Endothelial cell of umbilical vein (primary cell): Measurements from ENCODE around the gene UBE2C. TPM values are rescaled to one million over a fixed set of nuclear protein-coding genes. Genes with fewer than 3 reads are reported as not detected.
A peak's percentile ranks its signal among the peaks of the same experiment; 100 is the strongest.

ENCODE experiments used
- BruUV-seq: library from RNA; stranded (reverse); fragments of 400-500 nt; replicated peaks from 2 replicates; lab custom pipeline; 2021; lab: Mats Ljungman, UMichigan
- CTCF ChIA-PET: fragments of 300-600, 350-600 bp; sonication (Branson Sonifier 250); formaldehyde crosslinking; loops from one replicate; lab custom pipeline; 2021; ENCODE audit warnings: antibody characterized with exemption, inconsistent platforms; lab: Charles Lee
- POLR2A ChIA-PET: fragments of 300-600, 350-600 bp; sonication (Branson Sonifier 250); formaldehyde crosslinking; loops from one replicate; lab custom pipeline; 2021; ENCODE audit warnings: antibody characterized with exemption, inconsistent platforms; lab: Charles Lee
- DNase-seq: peaks from one replicate; pipeline ENCODE4 v3.0.0-alpha.2; 2011; ENCODE audit warnings: low read depth, low spot score
- FAIRE-seq: peaks from 2 replicates; lab custom pipeline; 2011; peaks lifted over from hg19 to GRCh38; lab: Jason Lieb, UNC
- H2AFZ ChIP-seq: 2 replicates; pipeline ENCODE4 v1.6.0; 2012; ENCODE audit warnings: low read depth, low read length, control low read depth, inconsistent platforms
- H3K27ac ChIP-seq: 2 replicates; pipeline ENCODE4 v1.5.1; 2011; ENCODE audit warnings: low read depth, mild to moderate bottlenecking, control low read depth, low read length, moderate library complexity; ENCODE audit not compliant: insufficient read depth
- H3K27me3 ChIP-seq, 2 experiments: 2 replicates each; pipeline versions ENCODE4 v1.6.0 to v1.6.1; 2011; ENCODE audit warnings: low read length in 2 of 2, mixed read lengths in 1 of 2; ENCODE audit not compliant: control insufficient read depth in 2 of 2, insufficient read depth in 2 of 2
- H3K36me3 ChIP-seq, 2 experiments: 2 replicates in 1 of 2; 3 replicates in 1 of 2; pipeline ENCODE4 v1.5.1; 2011; ENCODE audit warnings: low read length in 2 of 2, mild to moderate bottlenecking in 1 of 2, moderate library complexity in 1 of 2; ENCODE audit not compliant: control insufficient read depth in 2 of 2, insufficient read depth in 2 of 2; ENCODE audit errors: extremely low read depth in 1 of 2
- H3K4me1 ChIP-seq: 3 replicates; pipeline ENCODE4 v1.5.1; 2011; ENCODE audit warnings: mild to moderate bottlenecking, low read length; ENCODE audit not compliant: control insufficient read depth, insufficient read depth; ENCODE audit errors: extremely low read depth
- H3K4me2 ChIP-seq: 2 replicates; pipeline ENCODE4 v1.6.1; 2011; ENCODE audit warnings: low read length, control low read depth, mixed read lengths; ENCODE audit not compliant: insufficient read depth
- H3K4me3 ChIP-seq, 3 experiments: fragments of 200-600 bp in 1 of 3; sonication (generic), shearing (Covaris generic) in 1 of 3; replicated peaks in 1 of 3; 2 replicates each; pipeline ENCODE4 v1.5.1; 2011 to 2016; ENCODE audit warnings: control low read depth in 3 of 3, low read length in 3 of 3, mild to moderate bottlenecking in 2 of 3, inconsistent platforms in 1 of 3, low read depth in 1 of 3, moderate library complexity in 1 of 3; ENCODE audit not compliant: insufficient read depth in 1 of 3
- H3K79me2 ChIP-seq: 2 replicates; pipeline ENCODE4 v1.6.0; 2012; ENCODE audit warnings: low read length, inconsistent platforms; ENCODE audit not compliant: control insufficient read depth, insufficient read depth
- H3K9ac ChIP-seq: replicated peaks from 2 replicates; pipeline ENCODE3; 2011; ENCODE audit warnings: low read length, control low read depth; ENCODE audit not compliant: insufficient read depth; ENCODE audit errors: extremely low read depth
- H3K9me1 ChIP-seq: replicated peaks from 3 replicates; pipeline ENCODE4 v1.6.0; 2011; ENCODE audit warnings: mild to moderate bottlenecking, low read length; ENCODE audit not compliant: control insufficient read depth, insufficient read depth; ENCODE audit errors: extremely low read depth
- H3K9me3 ChIP-seq: replicated peaks from 2 replicates; pipeline ENCODE4 v1.5.1; 2012; ENCODE audit warnings: low read length, inconsistent platforms; ENCODE audit not compliant: control insufficient read depth, insufficient read depth
- H4K20me1 ChIP-seq: replicated peaks from 2 replicates; pipeline ENCODE3; 2011; ENCODE audit warnings: mild to moderate bottlenecking, low read length; ENCODE audit not compliant: control insufficient read depth, insufficient read depth; ENCODE audit errors: extremely low read depth
- CTCF ChIP-seq, 2 donors: IDR thresholded peaks; 1 replicate in 1 of 2; 2 replicates in 1 of 2; pipeline ENCODE4 v1.5.1; 2011; ENCODE audit warnings: low read length in 2 of 2, mild to moderate bottlenecking in 2 of 2, moderate library complexity in 2 of 2, control low read depth in 1 of 2, inconsistent platforms in 1 of 2, low read depth in 1 of 2; ENCODE audit not compliant: insufficient read depth in 1 of 2; ENCODE audit errors: extremely low read depth in 1 of 2
- EZH2 ChIP-seq: IDR thresholded peaks from 2 replicates; pipeline ENCODE4 v1.6.1; 2012; ENCODE audit warnings: borderline replicate concordance, low read depth, mild to moderate bottlenecking, moderate library complexity, low read length, inconsistent platforms; ENCODE audit not compliant: severe bottlenecking
- FOS ChIP-seq: IDR thresholded peaks from 2 replicates; pipeline ENCODE4 v1.6.1; 2011; ENCODE audit warnings: mild to moderate bottlenecking, low read length, moderate library complexity, borderline replicate concordance; ENCODE audit not compliant: insufficient read depth
- GATA2 ChIP-seq: IDR thresholded peaks from 2 replicates; pipeline ENCODE4 v1.7.0; 2011; ENCODE audit warnings: low read depth, mild to moderate bottlenecking, moderate library complexity, mixed read lengths, low read length; ENCODE audit not compliant: insufficient read length, insufficient read depth
- JUN ChIP-seq: IDR thresholded peaks from 2 replicates; pipeline ENCODE4 v1.6.1; 2011; ENCODE audit warnings: borderline replicate concordance, low read depth; ENCODE audit not compliant: insufficient read length, insufficient read depth
- MAX ChIP-seq: IDR thresholded peaks from 2 replicates; pipeline ENCODE4 v1.6.1; 2011; ENCODE audit not compliant: insufficient read depth, insufficient read length
- MYC ChIP-seq: IDR thresholded peaks from one replicate; pipeline ENCODE4 v1.6.1; 2011; ENCODE audit warnings: mild to moderate bottlenecking, low read depth, low read length
- POLR2A ChIP-seq: IDR thresholded peaks from 2 replicates; pipeline ENCODE4 v1.6.1; 2012; ENCODE audit warnings: low read depth, mild to moderate bottlenecking, control low read depth, low read length
- POLR2AphosphoS5 ChIP-seq: IDR thresholded peaks from 2 replicates; pipeline ENCODE4 v1.6.1; 2012; ENCODE audit warnings: low read depth, mild to moderate bottlenecking, control low read depth, low read length, moderate library complexity; ENCODE audit not compliant: insufficient read depth
- dilution Hi-C: fragments of 300-500 bp; cut with MboI; formaldehyde crosslinking; loops from one replicate; pipeline ENCODE4 v1.15.0; 2019; ENCODE audit warnings: low sequenced_read_pairs; ENCODE audit not compliant: extremely low pct_ligation_motif_present
- intact Hi-C: fragments of 100-400 bp; cut with micrococcal nuclease; formaldehyde crosslinking; loops from one replicate; pipeline ENCODE4 v1.10.0; 2022
- polyA plus RNA-seq, 4 experiments: library from polyadenylated mRNA; depleted of rRNA in 3 of 4; stranded (reverse) in 3 of 4; unstranded in 1 of 4; fragments of >200 nt; gene quantifications; 2 replicates each; pipeline versions ENCODE4 v1.2.1 to v1.2.3, GENCODE V29; 2011 to 2012; ENCODE audit warnings: missing spikeins in 1 of 4
- total RNA-seq: library from RNA; stranded (reverse); gene quantifications from 2 replicates; pipeline ENCODE4 v1.2.3, GENCODE V29; 2021

The UBE2C gene
- total and polyA plus RNA-seq, 2 donors (not counting 3 experiments of a cell fraction or from before 2014, with no cell fraction given) = 129 to 130 TPM

- Histone ChIP-seq H3K4me2 (no peak overlapping the region), H4K20me1 (no peaks in the 10 kb centered on the region), H3K27me3 (no peaks in the 10 kb centered on the region), H3K36me3 (peaks cover 0 to 36% of the 10 kb centered on the region in 2 experiments), H3K27ac (no peak overlapping the region), H3K4me3 (no peak overlapping the region), H3K79me2 (no peaks in the 10 kb centered on the region), H3K4me1 (no peaks in the 10 kb centered on the region), H2AFZ (no peak overlapping the region), H3K9me3 (no peaks in the 10 kb centered on the region), H3K9me1 (no peaks in the 10 kb centered on the region), H3K9ac (no peak overlapping the region)
- ChIA-PET POLR2A (no interaction called here), CTCF (interaction anchor here (1.0 kb wide), 3 partner anchors 11 to 128 kb away, joined by 3 to 4 read pairs (median 3); no protein-coding TSS in a partner anchor)
- intact Hi-C loops (no loop called here), dilution Hi-C loops (no loop called here)
- BruUV-seq = no TSS peak
- DNase-seq (peak; percentile 43), FAIRE-seq (no peak)
- TF ChIP-seq POLR2AphosphoS5 (no peak), POLR2A (no peak), EZH2 (no peak), JUN (no peak), GATA2 (no peak), MYC (no peak), MAX (no peak), CTCF (IDR thresholded peaks at IDR 0.05; ENCODE audit: extremely low read depth in 1 of 2, insufficient read depth in 1 of 2, low read depth in 1 of 2, low read length in 2 of 2) (no peak), FOS (no peak)
Observed at GRCh38 chr20:45842169-45842812, 29.8 kb downstream of the UBE2C start.
